Middle frontal gyrus (tissue), 1 donor: ENCODE data around the gene DLL4.
"Not testable (repeated sequence)": the region's sequence is repeated elsewhere in the genome, so short reads cannot be mapped to it uniquely, and the experiment has no call there.

Experiments used
- DNase-seq: peaks from one replicate; pipeline ENCODE4 v3.0.0-alpha.2; 2015; ENCODE audit warnings: low spot score; ENCODE audit errors: extremely low spot score

Gene DLL4

DNA sequence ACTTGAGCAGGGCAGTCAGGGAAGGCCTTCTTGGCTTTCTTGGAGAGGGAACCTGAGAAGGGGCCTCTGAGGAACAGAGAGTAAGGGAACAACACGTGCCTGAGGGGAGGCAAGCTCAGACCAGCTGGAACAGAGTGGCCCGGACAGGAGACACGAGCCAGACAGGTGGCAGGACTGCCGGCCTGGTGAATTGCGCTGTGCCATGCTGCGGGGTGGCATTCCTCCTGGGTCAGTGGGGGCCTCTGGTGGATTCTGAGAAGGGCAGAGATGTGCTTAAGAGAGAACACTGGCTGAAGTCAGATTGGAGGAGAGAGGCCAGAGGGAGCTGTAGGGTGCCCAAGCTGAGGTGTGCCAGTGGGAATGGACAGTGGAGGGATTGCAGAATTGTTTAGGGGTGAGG lies 29.0 kb downstream of the DLL4 start:
- no peak for DNase-seq

- no peak for DNase-seq
Measured at GRCh38 chr15:40958723-40959122, 29.6 kb downstream of the DLL4 start.

GRCh38 chr15:40959331-40960141 lies 30.4 kb downstream of the DLL4 start:
- no peak for DNase-seq

GRCh38 chr15:40960151-40960885 lies 31.2 kb downstream of the DLL4 start:
- no peak for DNase-seq

DNA sequence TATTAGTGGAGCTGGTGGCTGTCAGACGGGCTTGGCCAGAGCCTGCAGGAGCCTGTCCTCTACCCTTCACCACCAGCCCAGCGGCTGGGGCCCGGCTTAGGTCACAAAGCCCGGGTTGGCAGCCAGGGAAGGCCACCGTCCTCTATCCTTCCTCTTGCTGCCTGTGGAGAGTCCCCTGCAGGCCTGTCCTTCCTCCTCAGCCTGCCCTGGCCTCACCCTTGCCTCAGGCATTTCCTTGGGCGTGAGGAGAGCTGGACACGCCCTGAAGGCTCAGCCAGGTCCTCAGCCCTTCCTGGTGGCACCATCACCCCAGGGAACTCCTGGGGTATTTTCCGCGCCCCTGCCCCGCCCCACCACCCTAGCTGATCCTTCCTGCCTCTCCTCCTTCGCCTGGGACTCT lies 31.8 kb downstream of the DLL4 start:
- no peak for DNase-seq

GRCh38 chr15:40961740-40962139 lies 32.6 kb downstream of the DLL4 start:
- not testable (repeated sequence) for DNase-seq

DNA sequence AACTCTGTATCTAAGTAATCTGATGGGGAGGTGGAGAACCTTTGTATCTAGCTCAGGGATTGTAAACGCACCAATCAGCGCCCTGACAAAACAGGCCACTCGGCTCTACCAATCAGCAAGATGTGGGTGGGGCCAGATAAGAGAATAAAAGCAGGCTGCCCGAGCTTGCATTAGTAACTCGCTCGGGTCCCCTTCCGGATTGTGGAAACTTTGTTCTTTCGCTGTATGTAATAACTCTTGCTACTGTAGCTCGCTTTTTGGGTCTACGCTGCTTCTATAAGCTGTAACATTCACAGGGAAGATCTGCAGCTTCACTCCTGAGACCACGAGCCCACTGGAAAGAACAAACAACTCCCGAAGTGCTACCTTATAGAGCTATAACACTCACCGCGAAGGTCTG lies 33.2 kb downstream of the DLL4 start:
- DNase-seq: not testable (repeated sequence)

GRCh38 chr15:40963201-40963600 lies 34.1 kb downstream of the DLL4 start:
- DNase-seq: no peak

DNA sequence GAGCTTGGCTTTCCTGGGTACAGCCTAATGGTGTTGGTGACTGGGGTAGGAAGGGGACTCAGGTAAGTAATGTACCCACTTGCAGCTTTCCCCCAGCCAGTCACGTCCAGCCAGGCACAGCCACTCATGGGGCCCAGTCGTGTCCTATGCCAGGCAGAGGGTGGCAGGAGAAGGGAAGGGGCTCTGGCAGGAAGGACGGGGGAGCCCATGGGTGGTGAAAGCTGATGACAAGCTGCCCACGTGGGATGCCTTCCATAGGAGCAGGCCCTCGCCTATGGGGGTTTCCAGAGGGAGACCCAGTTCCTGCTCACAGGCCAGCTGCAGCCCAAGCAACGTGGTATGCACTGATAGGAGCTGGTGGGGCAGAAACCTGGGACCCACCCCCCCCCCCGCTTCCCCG lies 34.9 kb downstream of the DLL4 start:
- no peak for DNase-seq

GRCh38 chr15:40964634-40965033 lies 35.5 kb downstream of the DLL4 start:
- no peak for DNase-seq

DNA sequence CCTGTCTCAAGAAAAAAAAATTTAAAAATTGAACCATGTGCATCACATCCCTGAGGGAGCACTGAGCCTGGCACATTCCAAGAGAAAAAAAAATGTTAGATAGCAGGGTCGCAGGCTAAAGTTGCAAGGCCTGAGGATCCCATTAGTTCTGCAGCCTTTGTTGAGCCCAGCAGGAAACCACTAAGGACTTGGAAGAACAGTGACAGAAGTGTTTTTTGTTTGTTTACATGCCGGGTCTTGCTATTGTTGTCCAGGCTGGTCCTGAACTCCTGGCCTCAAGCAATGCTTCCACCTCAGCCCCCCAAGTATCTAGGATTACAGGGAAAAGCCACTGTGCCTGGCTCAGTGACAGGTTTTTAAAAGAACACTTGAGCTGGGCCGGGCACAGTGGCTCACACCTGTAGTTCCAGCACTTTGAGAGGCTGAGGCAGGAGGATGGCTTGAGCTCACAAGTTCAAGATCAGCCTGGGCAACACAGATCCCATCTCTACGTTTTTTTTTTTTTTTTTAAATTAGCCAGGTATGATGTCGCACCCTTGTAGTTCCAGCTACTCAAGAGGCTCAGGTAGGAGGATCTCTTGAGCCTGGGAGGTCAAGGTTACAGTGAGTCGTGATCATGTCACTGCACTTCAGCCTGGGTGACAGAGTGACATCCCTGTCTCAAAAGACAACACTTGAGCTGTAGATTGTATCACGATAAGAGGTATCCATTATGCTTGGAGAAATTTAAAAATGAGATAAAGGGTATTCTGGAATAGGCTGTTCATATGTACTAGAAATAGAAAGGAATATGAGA lies 39.3 kb downstream of the DLL4 start:
- no peak for DNase-seq

DNA sequence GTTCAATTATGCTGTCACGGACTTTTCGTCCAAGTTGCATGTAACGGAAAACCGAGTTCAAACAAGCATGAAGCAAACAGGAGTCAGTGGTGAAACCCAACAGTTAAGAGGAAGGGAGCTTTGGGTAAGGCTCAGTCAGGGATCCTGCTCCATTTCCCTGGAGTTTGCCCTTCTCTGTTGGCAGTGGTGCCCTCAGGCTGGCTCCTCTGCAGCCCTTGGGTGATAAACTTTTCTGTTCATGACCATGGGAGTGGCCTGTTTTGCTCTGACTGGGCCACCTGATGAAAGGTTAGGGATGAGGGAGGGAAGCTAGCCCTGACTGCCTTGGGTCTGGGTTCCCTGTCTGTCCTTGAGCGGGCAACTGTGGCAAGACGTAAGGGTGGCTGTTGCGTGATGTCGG lies 40.2 kb downstream of the DLL4 start:
- DNase-seq: no peak

- no peak for DNase-seq
Measured at GRCh38 chr15:40974879-40975278, 45.7 kb downstream of the DLL4 start.

- DNase-seq: no peak
Measured at GRCh38 chr15:40976819-40977218, 47.7 kb downstream of the DLL4 start.

GRCh38 chr15:40978141-40978540 lies 49.0 kb downstream of the DLL4 start:
- no peak for DNase-seq

- DNase-seq: no peak
Measured at GRCh38 chr15:40978562-40978961, 49.4 kb downstream of the DLL4 start.

- DNase-seq: no peak
Measured at GRCh38 chr15:40981186-40981585, 52.0 kb downstream of the DLL4 start.

GRCh38 chr15:40982855-40983254 lies 53.7 kb downstream of the DLL4 start:
- DNase-seq: no peak

DNA sequence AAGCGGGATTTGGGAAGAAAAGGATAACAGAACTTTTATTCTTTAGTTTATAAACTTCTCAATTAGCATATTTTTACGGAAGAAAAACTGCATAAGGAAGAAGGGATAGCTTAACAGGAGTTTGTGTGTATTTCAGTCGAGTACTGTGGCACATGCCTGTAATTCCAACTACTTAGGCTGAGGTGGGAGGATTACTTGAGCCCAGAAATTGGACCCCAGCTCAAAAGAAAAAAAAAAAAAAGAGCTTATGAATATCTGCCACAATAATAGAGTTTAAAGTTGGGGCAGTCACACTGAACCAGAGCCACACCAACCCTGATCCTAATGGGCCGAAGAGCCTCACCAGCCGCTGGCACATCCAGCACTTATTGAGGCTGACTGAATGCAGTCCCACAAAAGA lies 55.3 kb downstream of the DLL4 start:
- no peak for DNase-seq

GRCh38 chr15:40984964-40985363 lies 55.8 kb downstream of the DLL4 start:
- no peak for DNase-seq

- no peak for DNase-seq
Measured at GRCh38 chr15:40985541-40986330, 56.6 kb downstream of the DLL4 start.
